Osteoblast (primary cell): ENCODE results near the gene BCL7B. TPM values are rescaled to one million over a fixed set of nuclear protein-coding genes. Genes with fewer than 3 reads are reported as not detected.
A peak's percentile ranks its signal among the peaks of the same experiment; 100 is the strongest.

Experiments used
- DNase-seq: peaks from one replicate; pipeline ENCODE4 v3.0.0; 2011; ENCODE audit warnings: low spot score, mixed read lengths; ENCODE audit not compliant: insufficient read length; ENCODE audit errors: missing footprints
- H2AFZ ChIP-seq: 2 replicates; pipeline ENCODE4 v1.6.0; 2011; ENCODE audit warnings: mild to moderate bottlenecking, low read length
- H3K27ac ChIP-seq: 2 replicates; pipeline ENCODE4 v1.5.1; 2011; ENCODE audit warnings: mild to moderate bottlenecking, low read depth, low read length, moderate library complexity
- H3K27me3 ChIP-seq: 2 replicates; pipeline ENCODE4 v1.6.0; 2012; ENCODE audit warnings: mild to moderate bottlenecking, control low read depth, inconsistent platforms, low read length, moderate library complexity; ENCODE audit not compliant: insufficient read depth
- H3K36me3 ChIP-seq: 2 replicates; pipeline ENCODE4 v1.5.1; 2011; ENCODE audit warnings: mild to moderate bottlenecking, low read length, control low read depth, moderate library complexity; ENCODE audit not compliant: insufficient read depth
- H3K4me1 ChIP-seq: 2 replicates; pipeline ENCODE4 v1.5.1; 2011; ENCODE audit warnings: mild to moderate bottlenecking, low read length, control low read depth, moderate library complexity; ENCODE audit not compliant: insufficient read depth
- H3K4me2 ChIP-seq: 2 replicates; pipeline ENCODE4 v1.6.0; 2011; ENCODE audit warnings: mild to moderate bottlenecking, low read length; ENCODE audit not compliant: insufficient read depth
- H3K4me3 ChIP-seq: fragments of 200-600 bp; sonication (generic); 3 replicates; pipeline ENCODE4 v1.5.1; 2012; ENCODE audit warnings: mild to moderate bottlenecking, low read length, inconsistent platforms; ENCODE audit not compliant: insufficient read depth
- H3K79me2 ChIP-seq: 2 replicates; pipeline ENCODE4 v1.6.0; 2012; ENCODE audit warnings: mild to moderate bottlenecking, low read length, control low read depth, inconsistent platforms; ENCODE audit not compliant: insufficient read depth
- H3K9me3 ChIP-seq: 2 replicates; pipeline ENCODE4 v1.5.1; 2011; ENCODE audit warnings: low read depth, low read length, control low read depth
- H4K20me1 ChIP-seq: 2 replicates; pipeline ENCODE4 v1.6.0; 2012; ENCODE audit warnings: mild to moderate bottlenecking, low read length, control low read depth; ENCODE audit not compliant: insufficient read depth
- CTCF ChIP-seq: IDR thresholded peaks from 2 replicates; pipeline ENCODE4 v1.5.1; 2011; ENCODE audit warnings: mild to moderate bottlenecking, low read depth, low read length, moderate library complexity; ENCODE audit errors: extremely low read depth
- total RNA-seq: library from RNA; depleted of rRNA; stranded (reverse); fragments of >200 nt; gene quantifications from 2 replicates; pipeline ENCODE4 v1.2.3, GENCODE V29; 2012

The BCL7B gene
- total RNA-seq, 1 donor, result 32.9 TPM

- DNase-seq, result peak; percentile 48
- Histone ChIP-seq H4K20me1 (no peaks in the 10 kb centered on the region), H3K9me3 (no peaks in the 10 kb centered on the region), H3K36me3 (no peaks in the 10 kb centered on the region), H3K4me3 (no peak overlapping the region), H3K27me3 (no peaks in the 10 kb centered on the region), H3K27ac (no peak overlapping the region), H2AFZ (no peak overlapping the region), H3K4me1 (no peaks in the 10 kb centered on the region), H3K4me2 (no peak overlapping the region), H3K79me2 (no peaks in the 10 kb centered on the region)
- TF ChIP-seq CTCF, result no peak
Observed at GRCh38 chr7:73599916-73600315, 42.4 kb upstream of the BCL7B start.

DNA sequence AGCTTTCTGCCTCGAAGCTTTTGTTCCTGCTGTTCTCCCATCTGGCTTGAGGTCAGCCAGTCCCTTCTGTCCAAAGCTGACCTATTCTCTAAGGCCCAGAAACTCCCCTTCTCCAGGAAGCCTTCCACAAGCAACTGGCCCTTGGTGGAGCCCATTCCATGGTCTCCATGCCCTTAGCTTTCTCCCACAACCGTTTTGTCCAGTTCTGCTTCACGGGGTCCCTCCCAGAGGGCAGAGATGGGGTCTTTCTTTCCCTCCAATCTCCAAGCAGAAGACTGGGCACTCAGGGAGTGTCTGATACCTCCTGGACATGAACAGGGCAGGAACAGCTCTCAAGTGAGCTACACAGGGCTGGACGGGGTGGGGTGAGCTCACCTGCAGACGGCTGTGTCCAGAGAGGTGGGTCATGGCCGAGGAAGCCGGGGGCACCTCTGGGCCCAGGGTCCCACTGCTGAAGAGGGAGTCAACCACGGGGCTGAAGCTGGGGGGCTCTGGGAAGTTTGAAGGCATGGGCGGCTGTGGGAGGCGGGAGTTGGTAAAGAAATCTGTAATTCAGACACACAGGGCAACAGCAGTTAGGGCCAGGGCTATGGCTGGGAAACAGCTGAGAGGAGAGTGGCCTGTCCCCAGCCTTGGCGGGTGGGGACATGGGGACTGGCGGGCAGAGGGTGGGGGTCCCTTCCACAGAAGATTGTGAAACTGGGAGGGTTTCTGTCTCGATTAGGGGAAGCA lies 41.8 kb upstream of the BCL7B start:
- TF ChIP-seq CTCF, result no peak
- Histone ChIP-seq H3K36me3 (no peaks in the 10 kb centered on the region), H3K27me3 (no peaks in the 10 kb centered on the region), H3K4me3 (no peak overlapping the region), H3K4me1 (no peaks in the 10 kb centered on the region), H4K20me1 (no peaks in the 10 kb centered on the region), H3K79me2 (no peaks in the 10 kb centered on the region), H3K27ac (no peak overlapping the region), H3K9me3 (no peaks in the 10 kb centered on the region), H2AFZ (no peak overlapping the region), H3K4me2 (no peak overlapping the region)
- DNase-seq, result peak; percentile 70

- Histone ChIP-seq H3K4me2 (no peak overlapping the region), H3K36me3 (no peaks in the 10 kb centered on the region), H3K9me3 (no peaks in the 10 kb centered on the region), H4K20me1 (no peaks in the 10 kb centered on the region), H3K4me3 (no peak overlapping the region), H3K27ac (no peak overlapping the region), H2AFZ (no peak overlapping the region), H3K27me3 (no peaks in the 10 kb centered on the region), H3K79me2 (no peaks in the 10 kb centered on the region), H3K4me1 (no peaks in the 10 kb centered on the region)
- DNase-seq, result peak; percentile 83
- no peak for TF ChIP-seq CTCF
Observed at GRCh38 chr7:73597978-73598782, 40.7 kb upstream of the BCL7B start.
